HFF-Myc (cell line): ENCODE data around the gene ROCK2.

ENCODE experiments used
- DNase-seq: peaks from one replicate; pipeline ENCODE4 v3.0.0-alpha.2; 2011; ENCODE audit warnings: low read depth; ENCODE audit errors: extremely low read depth
- H3K4me3 ChIP-seq: replicated peaks from 2 replicates; pipeline ENCODE4 v1.5.1; 2011; ENCODE audit warnings: low read depth, mild to moderate bottlenecking, control low read depth, low read length
- CTCF ChIP-seq: IDR thresholded peaks from 2 replicates; pipeline ENCODE4 v1.5.1; 2012; ENCODE audit warnings: mild to moderate bottlenecking, low read depth, low read length, control low read depth; ENCODE audit errors: missing control alignments

The ROCK2 gene

DNA sequence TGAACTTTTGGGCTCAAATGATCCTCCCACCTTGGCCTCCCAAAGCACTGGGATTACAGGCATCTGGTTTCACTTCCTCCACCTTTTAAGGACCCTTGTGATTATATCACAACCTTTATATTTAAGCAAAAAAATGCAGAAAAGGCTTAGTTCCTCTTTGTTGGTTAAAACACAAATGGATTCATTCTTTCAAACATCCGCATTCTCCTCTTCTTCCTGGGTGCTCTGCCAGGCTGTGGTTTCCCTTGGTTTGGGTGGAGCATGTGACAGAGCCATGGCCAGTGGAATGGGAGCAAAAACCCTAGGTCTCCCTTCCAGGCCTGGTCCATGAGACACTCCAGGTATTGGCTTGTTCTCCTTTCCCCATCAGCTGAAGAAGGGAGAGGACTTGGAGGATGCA is 199.1 kb downstream of the ROCK2 start:
- DNase-seq: no peak
- H3K4me3 ChIP-seq: no peak overlapping the region
- no peak for TF ChIP-seq CTCF

DNA sequence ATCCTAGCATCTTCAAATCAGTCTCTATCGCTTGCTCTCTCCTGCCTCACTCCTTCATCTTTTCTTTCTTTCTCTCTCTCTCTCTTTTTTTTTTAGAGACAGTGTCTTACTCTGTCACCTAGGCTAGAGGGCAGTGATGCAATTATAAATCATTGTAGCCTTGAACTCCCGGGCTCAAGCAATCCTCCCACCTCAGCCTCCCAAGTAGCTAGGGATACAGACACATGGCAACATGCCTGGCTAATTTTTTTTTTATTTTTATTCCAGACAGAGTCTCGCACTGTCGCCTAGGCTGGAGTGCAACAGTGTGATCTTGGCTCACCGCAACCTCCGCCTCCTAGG is 199.7 kb downstream of the ROCK2 start:
- no peak for TF ChIP-seq CTCF
- no peak overlapping the region for H3K4me3 ChIP-seq

GRCh38 chr2:11144077-11144737 is 200.2 kb downstream of the ROCK2 start:
- no peak for DNase-seq
- no peak overlapping the region for H3K4me3 ChIP-seq
- TF ChIP-seq CTCF: no peak

More for the DNA sequence above, 199.7 kb downstream of the ROCK2 start:
- no peak for DNase-seq

DNA sequence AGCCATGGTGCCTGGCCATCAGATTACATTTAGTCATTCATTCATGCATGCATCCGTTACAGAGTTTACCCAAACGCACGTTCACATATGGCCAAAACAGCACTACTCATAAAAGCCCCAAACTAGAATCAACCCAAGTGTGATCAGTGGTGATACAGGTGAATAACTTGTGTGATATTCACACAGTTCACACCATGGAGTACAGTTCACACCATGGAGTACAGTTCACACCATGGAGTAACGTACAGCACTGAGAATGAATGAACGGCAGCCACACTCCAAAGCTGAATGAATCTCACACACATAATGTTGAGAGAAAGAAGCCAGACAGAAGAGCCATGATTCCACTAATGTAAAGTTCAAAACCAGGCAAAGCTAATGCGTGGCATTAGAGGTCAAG is 201.4 kb downstream of the ROCK2 start:
- no peak for TF ChIP-seq CTCF
- DNase-seq: no peak
- no peak overlapping the region for H3K4me3 ChIP-seq

GRCh38 chr2:11142330-11142729 is 202.1 kb downstream of the ROCK2 start:
- H3K4me3 ChIP-seq: no peak overlapping the region
- no peak for DNase-seq
- no peak for TF ChIP-seq CTCF

GRCh38 chr2:11141319-11141718 is 203.1 kb downstream of the ROCK2 start:
- no peak for DNase-seq
- no peak for TF ChIP-seq CTCF
- no peak overlapping the region for H3K4me3 ChIP-seq

DNA sequence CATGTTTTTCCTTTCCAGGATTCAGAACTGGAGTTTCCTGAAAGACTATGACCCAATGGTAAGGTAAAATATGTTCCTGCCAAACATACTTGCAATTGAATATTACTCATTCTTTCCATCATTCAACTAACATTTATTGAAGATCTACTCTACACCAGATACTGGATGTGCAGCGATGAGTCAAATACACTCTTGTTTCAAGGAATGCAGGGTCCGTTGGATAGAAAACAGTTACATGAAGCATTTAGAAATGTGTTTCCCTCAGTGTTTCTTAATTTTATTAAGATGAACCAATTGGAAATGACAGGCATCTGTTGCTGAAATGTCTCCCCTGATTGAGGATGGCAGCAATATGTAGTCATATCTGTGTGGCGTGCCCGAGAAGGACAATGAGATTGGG is 203.9 kb downstream of the ROCK2 start:
- no peak for DNase-seq
- H3K4me3 ChIP-seq: no peak overlapping the region
- TF ChIP-seq CTCF: no peak
